ELR (cell line): Measurements from ENCODE around the gene MRPS10.
A peak's percentile ranks its signal among the peaks of the same experiment; 100 is the strongest.
"Not testable (repeated sequence)": the region's sequence is repeated elsewhere in the genome, so short reads cannot be mapped to it uniquely, and the experiment has no call there.

Source experiments
- DNase-seq: peaks from one replicate; pipeline ENCODE4 v3.0.0-alpha.2; 2015; ENCODE audit warnings: low read depth

Gene MRPS10

GRCh38 chr6:42237857-42238256 is 20.2 kb upstream of the MRPS10 start:
- no peak for DNase-seq

GRCh38 chr6:42236682-42237473 is 19.2 kb upstream of the MRPS10 start:
- DNase-seq, result no peak

GRCh38 chr6:42236030-42236429 is 18.4 kb upstream of the MRPS10 start:
- no peak for DNase-seq

- DNase-seq, result no peak
These were observed 14.4 kb upstream of the MRPS10 start for GRCh38 chr6:42232035-42232434.

- DNase-seq, result peak; percentile 53
These were observed 13.0 kb upstream of the MRPS10 start for GRCh38 chr6:42230345-42231321.

- no peak for DNase-seq
These were observed 12.0 kb upstream of the MRPS10 start for GRCh38 chr6:42229506-42230119.

GRCh38 chr6:42228305-42228704 is 10.6 kb upstream of the MRPS10 start:
- DNase-seq, result no peak

- DNase-seq, result no peak
These were observed 9.7 kb upstream of the MRPS10 start for GRCh38 chr6:42227173-42227850.

- peak; percentile 99 for DNase-seq
These were observed 9.0 kb upstream of the MRPS10 start for GRCh38 chr6:42226645-42227143.

- peak; percentile 89 for DNase-seq
These were observed 8.5 kb upstream of the MRPS10 start for GRCh38 chr6:42226161-42226611.

- no peak for DNase-seq
These were observed 7.8 kb upstream of the MRPS10 start for GRCh38 chr6:42225419-42225818.

GRCh38 chr6:42225029-42225339 is 7.3 kb upstream of the MRPS10 start:
- no peak for DNase-seq

GRCh38 chr6:42224222-42225028 is 6.8 kb upstream of the MRPS10 start:
- DNase-seq, result peak; percentile 98

GRCh38 chr6:42222448-42222847 is 4.8 kb upstream of the MRPS10 start:
- DNase-seq, result no peak

GRCh38 chr6:42221546-42221945 is 3.9 kb upstream of the MRPS10 start:
- no peak for DNase-seq

GRCh38 chr6:42220807-42221206 is 3.1 kb upstream of the MRPS10 start:
- DNase-seq, result no peak

GRCh38 chr6:42217157-42217518 is 523 bp downstream of the MRPS10 start:
- peak; percentile 23 for DNase-seq

- DNase-seq, result not testable (repeated sequence)
These were observed 1.2 kb downstream of the MRPS10 start for GRCh38 chr6:42216495-42216894.

GRCh38 chr6:42212442-42212841 is 5.2 kb downstream of the MRPS10 start:
- DNase-seq, result no peak

- no peak for DNase-seq
These were observed 5.9 kb downstream of the MRPS10 start for GRCh38 chr6:42211726-42212125.

- DNase-seq, result no peak
These were observed 7.1 kb downstream of the MRPS10 start for GRCh38 chr6:42210551-42210950.
